ENCODE data around the gene MYBPC3. TPM values are rescaled to one million over a fixed set of nuclear protein-coding genes. Genes with fewer than 3 reads are reported as not detected.

MYBPC3 gene
- total RNA-seq, 4 donors from 2014 or later: 0.21 to 0.60 TPM; not detected in 2

- 61 to 62% methylated on average over 10 to 17 of the region's 20 CpGs for WGBS, 2 donors
- H3K9me3 ChIP-seq: no peaks in the 10 kb centered on the region
- H3K36me3 ChIP-seq: no peaks in the 10 kb centered on the region
- peaks cover 0 to 23% (median 0%) of the 10 kb centered on the region in 4 donors for H3K4me1 ChIP-seq
- TF ChIP-seq EP300 (IDR thresholded peaks at IDR 0.05) (no peak), POLR2A (IDR thresholded peaks at IDR 0.05) (no peak), CTCF (IDR thresholded peaks at IDR 0.05) (no peak)
- peak overlapping the region in 3 of 4 donors; percentile 80 to 89 (median 87) for H3K27ac ChIP-seq
- peak overlapping the region in 1 of 4 donors; percentile 28 for H3K4me3 ChIP-seq
- no peaks in the 10 kb centered on the region for H3K27me3 ChIP-seq
- no peak for DNase-seq (ENCODE audit: low spot score in 2 of 2)
These were observed 40.9 kb upstream of the MYBPC3 start for GRCh38 chr11:47393163-47394049.

GRCh38 chr11:47392546-47393162, 40.2 kb upstream of the MYBPC3 start:
- H3K9me3 ChIP-seq: no peaks in the 10 kb centered on the region
- peak overlapping the region in 3 of 4 donors; percentile 28 to 89 (median 80) for H3K27ac ChIP-seq
- no peaks in the 10 kb centered on the region for H3K27me3 ChIP-seq
- peaks cover 0 to 23% (median 0%) of the 10 kb centered on the region in 4 donors for H3K4me1 ChIP-seq
- WGBS, 2 donors: 82 to 84% methylated on average over 12 to 14 of the region's 14 CpGs
- TF ChIP-seq POLR2A (IDR thresholded peaks at IDR 0.05) (no peak), EP300 (IDR thresholded peaks at IDR 0.05) (no peak), CTCF (IDR thresholded peaks at IDR 0.05) (no peak)
- no peak for DNase-seq (ENCODE audit: low spot score in 2 of 2)
- no peaks in the 10 kb centered on the region for H3K36me3 ChIP-seq
- no peak overlapping the region for H3K4me3 ChIP-seq

- no peak for DNase-seq (ENCODE audit: low spot score in 2 of 2)
- Histone ChIP-seq H3K4me1 (peaks cover 0 to 23% (median 0%) of the 10 kb centered on the region in 4 donors), H3K36me3 (no peaks in the 10 kb centered on the region), H3K27me3 (no peaks in the 10 kb centered on the region), H3K4me3 (no peak overlapping the region), H3K9me3 (no peaks in the 10 kb centered on the region), H3K27ac (peak overlapping the region in 3 of 4 donors; percentile 6 to 52 (median 27))
- WGBS, 2 donors: 85 to 89% methylated on average over 16 of the region's 16 CpGs
- TF ChIP-seq EP300 (IDR thresholded peaks at IDR 0.05) (no peak), POLR2A (IDR thresholded peaks at IDR 0.05) (no peak), CTCF (IDR thresholded peaks at IDR 0.05) (no peak)
These were observed 39.4 kb upstream of the MYBPC3 start for GRCh38 chr11:47391711-47392432.

GRCh38 chr11:47391077-47391583, 38.6 kb upstream of the MYBPC3 start:
- Histone ChIP-seq H3K36me3 (no peaks in the 10 kb centered on the region), H3K27ac (peak overlapping the region in 3 of 4 donors; percentile 6 to 55 (median 27))

More at GRCh38 chr11:47391077-47391583, 38.6 kb upstream of the MYBPC3 start:
- Histone ChIP-seq H3K4me3 (no peak overlapping the region), H3K9me3 (no peaks in the 10 kb centered on the region), H3K27me3 (no peaks in the 10 kb centered on the region), H3K4me1 (peaks cover 0 to 23% (median 0%) of the 10 kb centered on the region in 4 donors)
- no peak for DNase-seq (ENCODE audit: low spot score in 2 of 2)
- TF ChIP-seq CTCF (IDR thresholded peaks at IDR 0.05) (no peak), POLR2A (IDR thresholded peaks at IDR 0.05) (no peak), EP300 (IDR thresholded peaks at IDR 0.05) (peak in 1 of 2 donors; percentile 29)
- WGBS, 2 donors: 62 to 73% methylated on average over 11 of the region's 11 CpGs

All from tibial nerve (tissue), 4 donors.